Urothelium cell line (cell line): ENCODE data around the gene SSH3.

Experiments
- DNase-seq: peaks from one replicate; pipeline ENCODE4 v3.0.0; 2011; ENCODE audit warnings: low spot score, mixed read lengths
- FAIRE-seq: peaks from 2 replicates; lab custom pipeline; 2011; peaks lifted over from hg19 to GRCh38; lab: Jason Lieb, UNC

Gene SSH3

DNA sequence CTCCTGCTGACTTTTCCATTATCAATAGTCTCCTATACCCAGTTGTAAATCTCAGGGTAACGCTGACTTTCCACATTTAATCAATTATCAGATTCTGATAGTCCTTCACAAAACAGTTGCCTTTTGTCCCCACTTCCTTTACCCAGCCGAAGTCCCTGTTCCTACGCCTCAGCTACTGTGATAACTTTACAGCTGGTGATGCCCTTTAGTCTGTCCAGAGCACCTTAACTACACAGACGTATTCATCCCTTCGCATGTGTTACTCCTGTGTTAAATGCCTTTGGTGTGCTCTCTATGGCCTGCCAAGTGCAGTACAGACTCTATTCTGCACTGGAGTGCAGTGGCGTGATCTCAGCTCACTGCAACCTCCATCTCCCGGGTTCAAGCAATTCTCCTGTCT lies 20.2 kb downstream of the SSH3 start:
- FAIRE-seq: no peak
- DNase-seq: no peak

DNA sequence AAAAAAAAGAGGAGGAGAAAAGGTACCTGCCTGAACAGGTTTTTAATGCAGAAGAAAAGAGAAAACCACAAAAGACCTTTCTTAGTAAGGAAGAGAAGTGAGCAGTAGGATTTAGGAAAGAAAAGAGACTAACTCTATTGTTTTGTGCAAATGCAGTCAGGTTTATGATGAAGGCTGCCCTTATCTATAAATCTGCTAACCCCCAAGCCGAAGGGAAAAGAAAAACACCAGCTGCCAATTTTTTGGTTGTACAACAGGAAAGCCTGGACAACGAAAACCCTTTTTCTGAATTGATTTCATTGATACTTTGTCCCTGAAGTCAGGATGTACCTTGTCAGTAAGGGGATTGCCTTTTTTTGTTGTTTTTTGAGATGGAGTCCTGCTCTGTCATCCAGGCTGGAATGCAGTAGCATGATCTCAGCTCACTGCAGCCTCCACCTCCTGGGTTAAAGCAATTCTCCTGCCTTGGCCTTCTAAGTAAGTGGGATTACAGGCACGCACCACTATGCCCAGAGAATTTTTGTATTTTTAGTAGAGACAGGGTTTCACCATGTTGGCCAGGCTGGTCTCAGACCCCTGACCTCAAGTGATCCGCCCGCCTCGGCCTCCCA lies 28.9 kb downstream of the SSH3 start:
- FAIRE-seq (no peak), DNase-seq (no peak)

DNA sequence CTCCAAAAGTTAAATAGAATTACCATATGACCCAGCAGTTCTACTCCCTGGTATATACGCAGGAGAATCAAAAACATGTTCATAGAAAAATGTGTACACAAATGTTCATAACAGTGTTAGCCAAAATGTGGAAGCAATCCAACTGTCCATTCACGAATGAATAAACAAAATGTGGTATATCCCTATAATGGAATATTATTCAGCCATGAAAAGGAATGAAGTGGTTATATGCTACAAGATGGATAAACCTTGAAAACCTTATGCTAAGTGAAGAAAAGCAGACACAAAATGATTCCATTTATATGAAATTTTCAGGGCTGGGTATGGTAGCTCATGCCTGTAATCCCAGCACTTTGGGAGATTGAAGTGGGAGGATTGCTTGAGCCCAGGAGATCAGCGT lies 33.9 kb downstream of the SSH3 start:
- DNase-seq: no peak
- FAIRE-seq: no peak

DNA sequence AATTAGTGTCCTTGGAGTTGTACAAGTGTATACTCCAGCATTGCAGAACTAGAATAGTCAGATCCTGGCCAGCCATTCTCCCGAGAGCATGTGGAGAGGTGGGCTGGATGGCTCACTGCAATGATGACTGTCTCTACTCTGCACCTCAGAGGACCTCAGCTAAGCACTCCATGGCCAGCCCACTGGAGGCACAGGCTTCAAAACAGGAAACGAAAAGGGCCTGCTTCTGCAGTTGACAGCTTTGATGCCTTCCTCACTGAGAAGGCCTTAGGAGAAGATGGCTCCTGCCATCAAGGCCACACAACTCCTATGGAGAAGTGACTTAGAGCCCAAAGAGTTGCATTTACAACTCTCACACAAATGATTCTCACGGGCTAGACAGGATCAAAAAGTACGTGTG lies 40.9 kb downstream of the SSH3 start:
- no peak for DNase-seq
- no peak for FAIRE-seq

DNA sequence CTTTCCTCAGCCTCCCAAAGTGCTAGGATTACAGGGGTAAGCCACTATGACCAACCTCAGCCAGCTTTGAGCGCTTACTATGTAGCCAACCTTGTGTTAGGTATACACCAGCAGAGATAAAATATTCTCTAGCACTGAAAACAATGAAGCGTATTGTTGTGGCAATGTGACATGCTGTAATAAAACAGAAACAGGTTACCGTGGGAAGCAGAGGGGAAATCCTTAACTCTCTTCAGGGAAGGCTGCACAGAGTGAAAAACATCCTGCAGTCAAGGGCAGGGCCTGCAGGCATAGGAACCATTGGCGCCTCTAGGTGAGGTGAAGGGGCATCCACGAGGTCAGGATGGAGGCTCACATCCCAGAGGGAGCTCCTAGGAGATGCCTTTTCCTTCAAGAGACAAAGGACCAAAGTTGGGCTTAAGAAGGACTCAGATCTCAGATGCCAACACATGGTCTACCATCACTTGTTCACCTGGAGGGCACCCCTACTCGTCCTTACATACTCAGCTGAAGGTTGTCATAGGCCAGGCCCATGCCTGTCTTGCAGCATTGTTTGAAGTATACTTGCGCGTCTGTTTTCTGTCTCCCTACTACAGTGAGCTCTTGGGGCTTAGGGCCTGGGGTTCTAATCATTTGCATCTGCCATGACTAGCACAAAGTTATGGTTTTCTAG lies 42.1 kb downstream of the SSH3 start:
- FAIRE-seq: no peak
- DNase-seq: no peak

DNA sequence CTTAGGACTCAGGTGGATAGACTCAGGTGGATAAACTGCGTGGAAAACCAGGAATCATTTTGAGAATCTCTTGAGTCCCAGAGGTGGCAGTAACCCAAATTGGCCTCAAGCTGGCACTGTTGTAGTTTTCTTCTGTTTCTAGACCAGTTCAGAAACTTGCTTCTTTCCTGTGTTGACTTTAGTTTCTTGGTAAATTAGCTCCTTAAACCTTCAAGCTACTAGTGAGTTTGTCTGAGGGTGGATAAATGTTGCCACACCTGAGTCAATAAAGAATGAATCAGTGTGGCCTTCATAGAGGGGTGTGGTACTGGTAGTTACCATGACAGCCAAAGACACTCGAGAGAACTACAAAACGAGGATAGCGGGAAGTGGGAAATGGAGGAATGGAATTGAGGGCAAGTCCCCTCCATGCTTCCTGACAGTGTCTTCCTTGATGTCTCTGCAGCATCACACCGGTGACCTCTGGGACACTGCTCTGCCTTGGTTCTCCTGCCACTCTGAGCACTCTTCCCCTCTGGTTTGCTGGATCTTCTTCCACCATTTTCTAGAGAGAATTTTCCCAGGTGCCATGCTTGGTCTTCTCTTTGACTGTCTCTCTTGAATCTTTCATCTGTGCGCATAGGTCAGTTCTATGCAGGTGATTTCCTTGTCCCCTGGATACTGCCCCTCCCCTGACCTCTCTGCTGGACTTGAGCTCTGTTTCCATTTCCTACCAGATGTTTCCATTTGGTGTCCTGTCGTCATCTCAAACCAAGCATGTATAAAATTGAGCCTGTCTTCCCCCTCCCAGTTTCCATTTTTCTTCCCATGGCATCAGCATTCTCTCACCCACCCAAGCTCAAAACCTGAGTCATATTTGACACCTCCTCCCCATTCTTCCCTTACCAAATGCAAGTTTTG lies 42.8 kb downstream of the SSH3 start:
- FAIRE-seq: no peak
- DNase-seq: no peak

DNA sequence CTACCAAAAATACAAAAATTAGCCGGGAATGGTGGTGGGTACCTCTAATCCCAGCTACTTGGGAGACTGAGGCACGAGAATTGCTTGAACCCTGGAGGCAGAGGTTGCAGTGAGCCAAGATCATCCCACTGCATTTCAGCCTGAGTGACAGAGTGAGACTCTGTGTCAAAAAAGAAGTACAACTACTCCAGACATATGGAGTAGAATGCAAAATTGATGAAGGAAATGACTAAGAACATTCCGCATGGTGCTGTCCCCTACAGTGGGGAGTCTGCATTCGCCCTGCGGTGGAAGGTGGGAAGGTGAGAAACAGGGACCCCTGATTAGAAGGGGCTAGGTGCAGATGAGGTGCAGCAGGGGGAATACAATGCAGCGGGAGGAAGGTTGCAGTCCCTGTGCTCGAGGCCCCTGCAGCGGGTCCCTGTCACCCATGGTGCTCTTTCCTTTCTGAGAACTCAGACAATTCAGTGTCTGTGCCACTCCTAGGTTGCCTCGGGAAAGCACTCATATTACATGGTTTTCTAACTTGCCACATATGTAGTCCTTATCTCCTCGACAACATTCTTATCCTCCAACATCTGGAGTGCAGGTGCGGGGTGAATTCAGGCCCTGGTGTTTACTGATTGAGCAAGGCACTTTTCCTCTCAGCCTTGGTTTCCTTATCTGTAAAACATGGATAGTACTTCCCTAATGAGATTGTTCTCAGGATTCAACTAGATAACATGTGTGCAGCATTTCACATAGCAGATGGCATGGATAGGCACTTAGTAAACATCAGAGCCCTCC lies 44.8 kb downstream of the SSH3 start:
- DNase-seq (no peak), FAIRE-seq (no peak)

DNA sequence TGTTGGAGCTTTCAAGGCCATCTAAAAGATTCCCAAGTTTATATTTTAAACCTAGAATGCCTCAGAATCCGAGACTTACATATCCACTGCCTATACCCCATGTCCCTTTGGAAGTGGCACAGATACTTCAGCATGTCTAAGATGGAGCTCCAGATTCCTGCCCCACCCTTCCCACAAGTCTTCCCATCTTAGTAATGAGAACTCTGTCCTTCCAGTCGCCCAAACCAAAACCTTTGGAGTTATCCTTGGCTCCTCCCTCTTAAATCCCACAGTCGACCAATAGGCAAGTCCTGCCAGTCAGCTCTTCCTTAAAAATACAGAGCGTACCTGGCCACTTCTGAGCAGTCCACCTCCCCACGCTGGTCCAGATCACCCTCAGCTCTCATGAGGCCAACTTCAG lies 45.7 kb downstream of the SSH3 start:
- FAIRE-seq (no peak), DNase-seq (no peak)

DNA sequence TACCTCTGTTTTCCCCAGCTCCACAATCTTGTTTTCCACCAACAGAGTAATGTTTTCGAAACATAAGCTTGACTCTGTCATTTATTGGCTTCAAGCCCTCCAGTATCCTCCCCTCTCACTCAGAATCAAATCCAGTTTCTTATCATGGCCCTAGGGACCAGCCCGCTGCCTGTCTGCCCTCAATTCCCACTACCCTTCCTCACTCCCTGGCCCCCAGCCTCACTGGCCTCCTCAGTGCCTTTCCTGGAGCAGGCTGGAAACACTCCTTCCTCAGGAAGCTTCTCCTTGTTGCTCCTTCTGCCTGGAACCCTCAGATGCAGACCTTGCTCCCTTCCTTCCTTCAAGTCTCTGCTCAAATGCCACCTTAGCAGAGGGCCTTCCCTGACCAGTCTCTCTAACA lies 46.1 kb downstream of the SSH3 start:
- DNase-seq: no peak
- no peak for FAIRE-seq

DNA sequence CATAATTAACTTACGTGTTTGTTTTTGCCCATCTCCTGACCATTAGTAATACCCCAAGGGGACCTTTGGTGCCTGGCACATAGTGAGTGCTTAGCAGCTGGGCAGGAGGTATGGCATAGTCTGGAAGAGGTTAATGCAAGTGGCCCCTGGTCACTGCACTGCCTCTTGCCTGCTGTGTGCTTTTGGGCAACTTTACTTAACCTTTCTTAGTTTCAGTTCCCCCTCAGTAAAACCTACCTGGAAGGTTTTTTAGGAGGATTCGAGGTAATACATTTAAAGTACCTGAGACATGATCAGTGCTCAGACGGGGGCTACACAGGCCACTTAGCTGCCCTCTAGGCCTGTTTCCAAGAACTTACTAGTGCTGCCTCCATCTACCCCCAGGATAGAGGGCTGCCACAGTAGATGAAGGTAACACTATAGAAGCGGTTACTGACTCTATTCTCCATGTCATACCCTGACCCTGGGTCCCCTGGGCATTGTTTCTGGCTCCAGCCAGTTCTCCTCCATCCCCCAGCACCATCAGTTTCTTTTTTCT lies 46.7 kb downstream of the SSH3 start:
- no peak for FAIRE-seq
- DNase-seq: no peak

DNA sequence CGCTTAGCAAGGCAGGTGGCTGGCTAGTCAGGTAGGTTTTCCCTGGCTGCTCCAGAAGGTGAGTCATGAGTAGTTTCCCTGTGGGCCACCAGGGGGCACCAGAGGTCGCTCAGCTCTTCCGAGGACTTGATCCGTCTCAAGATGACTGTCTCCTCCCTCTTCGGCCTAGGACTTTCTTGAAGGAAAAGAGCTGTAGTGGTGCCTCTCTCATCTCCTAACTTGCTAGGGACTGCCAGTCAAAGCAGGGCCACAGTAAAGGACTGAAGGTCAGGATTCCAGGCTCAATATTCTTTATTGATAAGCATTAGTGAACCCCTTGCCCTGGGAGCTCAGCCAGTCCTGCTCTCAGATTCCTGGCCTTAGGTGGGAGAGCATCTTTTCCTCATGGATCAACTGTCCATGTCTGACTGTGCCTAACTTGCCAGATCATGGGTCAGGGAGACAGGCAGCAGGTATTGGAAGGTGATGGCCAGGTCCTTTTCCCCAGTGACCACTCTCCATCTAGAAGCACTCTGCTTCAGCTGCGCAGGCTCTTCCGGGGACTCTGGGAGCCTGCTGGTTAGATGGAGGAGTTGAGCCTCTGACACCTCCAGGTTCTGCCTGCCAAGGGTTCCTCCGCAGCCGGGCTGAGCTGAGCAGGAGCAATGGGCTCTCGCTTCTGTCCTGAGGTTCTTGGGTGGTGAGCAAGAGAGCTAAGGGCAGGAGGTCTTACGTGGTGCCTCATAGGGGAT lies 48.1 kb downstream of the SSH3 start:
- no peak for FAIRE-seq
- DNase-seq: peak; percentile 88

DNA sequence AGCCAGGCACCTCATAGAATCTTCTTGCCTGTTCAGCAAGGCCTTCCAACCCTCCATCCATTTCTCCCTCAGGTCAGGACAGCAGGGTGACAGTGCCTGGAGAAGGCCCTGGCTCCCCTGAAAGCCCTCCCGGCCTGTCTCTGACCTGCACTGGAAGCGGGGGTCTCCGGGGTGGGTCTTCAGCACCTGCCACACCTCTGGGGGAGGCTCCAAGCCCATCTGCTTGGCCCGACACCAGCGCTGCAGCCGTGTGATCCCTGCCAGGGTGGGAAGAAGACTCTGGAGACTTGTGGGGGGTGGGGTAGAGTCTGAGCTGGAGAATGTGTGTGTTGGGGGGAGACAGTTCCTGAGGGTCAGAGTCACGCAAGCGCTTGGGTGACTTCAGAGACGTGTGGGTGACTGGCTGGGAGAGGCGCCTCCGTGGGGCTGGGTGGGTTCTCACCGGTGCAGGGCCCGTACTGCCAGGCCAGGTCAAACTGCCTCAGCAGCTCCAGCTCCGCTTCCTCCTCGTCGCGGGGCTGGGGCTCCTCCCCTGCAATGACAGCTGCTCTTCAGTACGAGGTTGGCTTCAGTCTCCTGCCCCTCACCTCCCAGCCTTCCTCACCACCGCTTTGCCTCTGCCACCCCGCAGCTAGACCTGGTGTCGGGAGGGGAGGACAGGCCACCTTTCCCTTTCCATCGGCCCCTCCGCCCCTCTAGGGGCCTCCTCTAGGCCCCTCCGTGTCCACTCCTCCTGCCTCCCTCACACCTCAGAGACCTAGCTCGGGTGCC lies 49.4 kb downstream of the SSH3 start:
- FAIRE-seq (no peak), DNase-seq (no peak)

DNA sequence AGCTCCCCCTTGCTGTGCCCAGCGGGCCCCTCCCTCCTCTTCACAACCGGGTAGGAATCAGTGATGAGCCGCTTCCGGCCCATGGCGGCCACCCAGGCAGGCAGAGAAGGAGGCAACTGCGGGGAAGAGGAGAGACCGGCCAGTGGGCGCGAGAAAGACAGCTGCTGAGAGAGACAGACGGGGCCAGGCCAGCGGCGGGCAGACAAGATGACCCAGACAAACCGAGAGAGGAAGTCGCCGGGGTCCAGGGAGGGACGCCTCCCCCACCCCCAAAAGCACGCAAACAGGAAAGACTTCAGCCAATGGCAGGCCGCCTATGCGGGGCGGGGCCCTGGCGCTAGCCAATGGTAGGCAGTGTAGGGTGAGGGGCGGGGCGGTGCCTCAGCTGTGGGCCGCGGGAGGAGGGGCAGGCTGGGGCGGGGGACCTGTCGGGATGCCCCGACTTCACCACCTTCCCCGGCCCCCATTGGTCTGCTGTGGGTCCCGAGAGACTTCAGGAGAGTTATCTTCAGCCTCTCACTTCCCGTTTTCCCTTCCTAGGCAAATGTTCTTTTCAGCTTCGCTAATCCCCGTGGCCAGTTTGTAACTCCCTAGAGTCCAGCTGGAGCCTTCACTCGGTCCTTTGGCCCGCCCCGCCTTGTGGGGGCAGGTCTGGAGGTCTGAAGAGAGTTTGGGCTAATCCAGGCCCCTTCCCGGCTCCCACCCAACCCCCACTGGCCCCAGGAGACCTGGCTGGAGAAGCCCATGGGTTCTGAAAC lies 50.2 kb downstream of the SSH3 start, which contains the start of gene POLD4:
Gene POLD4 (minus strand): TSS at position 230 of the 758 bp plus-strand sequence. CDS start 147 bp downstream, at position 83.
- DNase-seq (peak; percentile 97), FAIRE-seq (no peak)

DNA sequence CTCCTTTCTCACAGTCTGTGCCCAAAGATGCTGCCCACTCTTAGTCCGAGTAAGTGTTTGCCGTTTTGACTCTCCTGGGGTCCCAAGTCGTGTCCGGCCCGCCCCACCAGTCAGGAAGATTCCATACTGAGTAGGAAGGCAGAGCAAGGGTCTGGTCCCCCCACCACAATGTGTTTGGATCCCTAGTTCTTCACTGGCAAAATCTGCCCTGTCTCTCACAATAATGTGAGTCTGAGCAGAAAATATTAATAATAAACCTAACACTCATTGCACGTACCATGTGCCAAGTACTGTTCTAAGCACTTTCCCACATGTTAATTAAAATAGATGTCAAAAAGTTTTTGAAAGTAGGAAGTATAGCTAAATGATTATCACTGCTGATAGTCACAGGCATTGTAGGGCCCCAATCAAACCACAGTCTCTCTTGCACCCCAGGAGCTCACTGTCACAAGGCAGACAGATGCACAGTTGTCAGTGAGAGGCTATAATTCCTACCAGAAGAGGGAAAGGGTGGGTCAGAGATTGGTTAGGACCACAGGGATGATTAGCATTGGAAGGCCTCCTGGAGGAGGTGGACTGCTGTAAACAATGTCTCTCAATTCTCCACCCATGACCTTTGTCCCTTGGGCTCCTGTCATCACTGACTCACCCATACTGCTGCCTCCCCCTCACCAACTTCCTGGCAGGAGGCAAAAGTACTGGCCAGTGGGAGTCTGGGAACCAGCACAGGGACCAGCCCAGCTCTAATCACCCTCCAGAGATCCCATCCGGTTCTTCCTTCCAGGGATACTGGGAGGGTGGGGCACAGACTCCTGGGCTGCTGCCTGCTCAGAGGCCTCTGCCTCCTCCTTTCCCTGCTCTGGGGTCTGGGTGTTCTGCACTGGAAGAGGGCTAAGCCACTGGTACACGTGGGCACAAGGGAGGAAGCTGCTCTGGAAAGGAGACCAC lies 51.0 kb downstream of the SSH3 start:
- DNase-seq (peak; percentile 84), FAIRE-seq (no peak)

DNA sequence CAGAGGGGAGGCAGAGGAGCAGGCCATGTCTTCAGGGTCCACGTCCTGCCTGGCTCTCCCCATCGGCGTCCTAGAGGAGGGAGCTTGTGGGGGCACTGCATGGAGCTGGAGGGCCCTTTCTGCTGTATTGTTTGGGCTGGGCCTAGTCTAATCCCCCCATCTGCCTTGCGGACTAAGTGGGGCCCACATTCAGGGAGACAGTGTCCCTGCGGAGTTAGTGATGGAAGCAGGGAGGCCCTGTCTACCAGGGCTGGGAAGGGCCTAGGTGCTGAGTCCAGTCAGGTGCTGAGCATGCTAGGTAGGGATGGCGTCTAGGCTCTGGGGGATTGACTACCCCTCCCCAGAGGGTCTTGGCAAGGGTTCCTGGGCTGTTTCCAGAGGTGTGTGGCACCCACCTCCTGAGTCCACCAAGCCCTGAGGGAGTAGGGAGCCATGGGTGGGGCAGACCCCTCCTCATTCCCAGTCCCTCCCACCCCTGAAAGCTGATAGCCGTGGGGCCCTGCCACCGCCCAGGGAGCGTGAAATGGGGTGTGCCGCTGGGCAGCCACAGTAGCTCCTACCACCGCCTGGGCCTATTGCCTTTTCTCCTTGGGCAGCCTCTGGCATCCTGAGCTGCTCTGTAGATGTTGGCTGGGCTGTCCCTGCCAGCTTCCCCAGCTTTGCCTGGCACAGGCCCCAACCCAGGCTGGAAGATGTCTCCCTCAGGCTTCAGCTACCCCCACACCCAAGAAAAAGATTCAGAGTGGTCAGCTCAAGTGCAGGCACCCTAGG lies 51.9 kb downstream of the SSH3 start:
- FAIRE-seq (no peak), DNase-seq (no peak)

DNA sequence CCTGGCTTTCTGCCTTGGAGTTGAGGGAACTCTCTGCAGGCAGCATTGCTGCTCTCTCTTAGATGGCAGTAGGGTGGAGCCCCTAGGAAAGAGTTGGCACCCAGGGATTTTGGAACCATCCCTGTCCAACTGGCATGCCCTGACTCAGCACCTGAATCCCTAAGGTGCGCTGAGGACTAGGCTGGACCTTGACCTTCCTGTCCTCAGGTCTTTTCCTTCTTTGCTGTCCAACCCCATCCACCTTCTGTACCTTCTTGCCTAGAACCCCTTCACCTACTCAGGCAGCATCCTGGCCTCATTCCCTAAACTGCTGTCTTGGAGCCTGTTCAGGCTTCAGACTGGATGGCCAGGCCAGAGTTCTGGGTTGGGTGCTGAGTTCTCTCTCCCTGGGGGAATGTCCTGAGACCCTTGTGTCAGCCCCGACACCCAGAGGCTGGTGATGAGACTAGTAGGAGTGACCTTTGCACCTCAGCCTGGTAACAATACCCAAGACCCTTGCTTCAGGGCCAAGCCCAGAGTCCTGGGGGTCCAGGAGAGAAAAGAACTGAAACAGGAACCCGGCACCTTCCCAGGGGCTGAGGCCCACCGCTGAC lies 52.6 kb downstream of the SSH3 start:
- DNase-seq: no peak
- no peak for FAIRE-seq
